ENCODE results near the gene LIPC.

DNA sequence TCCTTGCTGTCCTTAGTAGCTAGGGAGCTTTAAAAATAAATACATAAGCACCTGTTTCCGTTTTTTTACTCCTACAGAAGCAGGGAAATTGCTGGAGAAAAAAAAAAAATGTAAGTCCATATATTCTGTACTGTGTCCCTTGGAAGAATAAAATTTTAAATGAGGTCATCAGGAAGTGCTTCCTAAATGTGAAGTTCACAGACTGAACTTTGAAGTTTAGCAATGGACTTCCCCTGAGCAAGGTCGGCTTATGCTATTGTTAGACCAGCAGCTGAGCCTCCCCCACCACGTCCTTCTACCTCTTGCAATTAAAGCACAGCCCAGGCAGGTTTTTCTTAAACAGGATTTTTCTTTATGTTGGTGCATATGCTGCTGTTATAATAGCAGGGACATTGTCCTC is 26.3 kb downstream of the LIPC start:
- TF ChIP-seq, protein P1, sequence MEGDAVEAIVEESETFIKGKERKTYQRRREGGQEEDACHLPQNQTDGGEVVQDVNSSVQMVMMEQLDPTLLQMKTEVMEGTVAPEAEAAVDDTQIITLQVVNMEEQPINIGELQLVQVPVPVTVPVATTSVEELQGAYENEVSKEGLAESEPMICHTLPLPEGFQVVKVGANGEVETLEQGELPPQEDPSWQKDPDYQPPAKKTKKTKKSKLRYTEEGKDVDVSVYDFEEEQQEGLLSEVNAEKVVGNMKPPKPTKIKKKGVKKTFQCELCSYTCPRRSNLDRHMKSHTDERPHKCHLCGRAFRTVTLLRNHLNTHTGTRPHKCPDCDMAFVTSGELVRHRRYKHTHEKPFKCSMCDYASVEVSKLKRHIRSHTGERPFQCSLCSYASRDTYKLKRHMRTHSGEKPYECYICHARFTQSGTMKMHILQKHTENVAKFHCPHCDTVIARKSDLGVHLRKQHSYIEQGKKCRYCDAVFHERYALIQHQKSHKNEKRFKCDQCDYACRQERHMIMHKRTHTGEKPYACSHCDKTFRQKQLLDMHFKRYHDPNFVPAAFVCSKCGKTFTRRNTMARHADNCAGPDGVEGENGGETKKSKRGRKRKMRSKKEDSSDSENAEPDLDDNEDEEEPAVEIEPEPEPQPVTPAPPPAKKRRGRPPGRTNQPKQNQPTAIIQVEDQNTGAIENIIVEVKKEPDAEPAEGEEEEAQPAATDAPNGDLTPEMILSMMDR (IDR thresholded peaks at IDR 0.05; ENCODE audit: insufficient read depth, low read length, poor library complexity, severe bottlenecking) = no peak
- no peak for TF ChIP-seq EZH2phosphoT487 (conservative IDR thresholded peaks at IDR 0.05; ENCODE audit: low read length)
